CD4-positive, alpha-beta T cell treated with Interleukin-15 for 4 hours (primary cell): ENCODE results near the gene ATR.
"Not testable (repeated sequence)": the region's sequence is repeated elsewhere in the genome, so short reads cannot be mapped to it uniquely, and the experiment has no call there.

Experiments
- DNase-seq: peaks from one replicate; pipeline ENCODE4 v3.0.0-alpha.2; 2020; ENCODE audit warnings: low spot score

The ATR gene

GRCh38 chr3:142592268-142592667 is 13.7 kb upstream of the ATR start:
- DNase-seq, result not testable (repeated sequence)

GRCh38 chr3:142588703-142589102 is 10.2 kb upstream of the ATR start:
- DNase-seq, result no peak

- peak; percentile 44 for DNase-seq
Measured at GRCh38 chr3:142586803-142587406, 8.4 kb upstream of the ATR start.

GRCh38 chr3:142581070-142581469 is 2.5 kb upstream of the ATR start:
- not testable (repeated sequence) for DNase-seq

- no peak for DNase-seq
Measured at GRCh38 chr3:142580061-142580423, 1.5 kb upstream of the ATR start.

- DNase-seq, result peak; percentile 5
Measured at GRCh38 chr3:142577696-142578328, 721 bp downstream of the ATR start.

- no peak for DNase-seq
Measured at GRCh38 chr3:142576792-142577191, 1.7 kb downstream of the ATR start.

- DNase-seq, result no peak
Measured at GRCh38 chr3:142574665-142575064, 3.9 kb downstream of the ATR start.

- not testable (repeated sequence) for DNase-seq
Measured at GRCh38 chr3:142574223-142574622, 4.3 kb downstream of the ATR start.

GRCh38 chr3:142569422-142569821 is 9.1 kb downstream of the ATR start:
- not testable (repeated sequence) for DNase-seq

GRCh38 chr3:142568393-142569017 is 10.0 kb downstream of the ATR start:
- no peak for DNase-seq

- no peak for DNase-seq
Measured at GRCh38 chr3:142566096-142566495, 12.4 kb downstream of the ATR start.

GRCh38 chr3:142563496-142563997 is 15.0 kb downstream of the ATR start:
- DNase-seq, result no peak

- DNase-seq, result no peak
Measured at GRCh38 chr3:142560118-142560517, 18.4 kb downstream of the ATR start.

GRCh38 chr3:142553741-142554140 is 24.8 kb downstream of the ATR start:
- DNase-seq, result no peak

- not testable (repeated sequence) for DNase-seq
Measured at GRCh38 chr3:142552579-142552978, 26.0 kb downstream of the ATR start.

- DNase-seq, result no peak
Measured at GRCh38 chr3:142549986-142550385, 28.5 kb downstream of the ATR start.

- no peak for DNase-seq
Measured at GRCh38 chr3:142543307-142543706, 35.2 kb downstream of the ATR start.

GRCh38 chr3:142542054-142542453 is 36.5 kb downstream of the ATR start:
- DNase-seq, result no peak

- no peak for DNase-seq
Measured at GRCh38 chr3:142536519-142536918, 42.0 kb downstream of the ATR start.

- no peak for DNase-seq
Measured at GRCh38 chr3:142534543-142534942, 44.0 kb downstream of the ATR start.

- DNase-seq, result no peak
Measured at GRCh38 chr3:142530296-142530695, 48.2 kb downstream of the ATR start.

GRCh38 chr3:142523921-142524566 is 54.5 kb downstream of the ATR start:
- no peak for DNase-seq
